ENCODE data around the gene SLC6A19.

SLC6A19 gene

DNA sequence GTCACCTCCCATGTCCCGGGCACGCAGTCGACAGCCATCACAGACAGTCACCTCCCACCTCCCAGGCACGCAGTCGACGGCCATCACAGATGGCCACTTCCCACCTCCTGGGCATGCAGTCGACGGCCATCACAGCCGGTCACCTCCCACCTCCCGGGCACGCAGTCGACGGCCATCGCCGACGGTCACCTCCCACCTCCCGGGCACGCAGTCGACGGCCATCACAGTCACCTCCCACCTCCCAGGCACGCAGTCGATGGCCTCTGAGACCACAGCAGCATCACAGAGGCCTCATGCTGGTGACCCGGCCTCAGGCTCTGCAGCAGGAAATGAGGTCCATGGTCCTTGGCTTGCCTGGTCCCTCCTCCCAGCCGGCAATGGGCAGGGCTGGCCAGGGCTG lies 5.5 kb upstream of the SLC6A19 start:
- DNase-seq (ENCODE audit: low read depth) = no peak

DNA sequence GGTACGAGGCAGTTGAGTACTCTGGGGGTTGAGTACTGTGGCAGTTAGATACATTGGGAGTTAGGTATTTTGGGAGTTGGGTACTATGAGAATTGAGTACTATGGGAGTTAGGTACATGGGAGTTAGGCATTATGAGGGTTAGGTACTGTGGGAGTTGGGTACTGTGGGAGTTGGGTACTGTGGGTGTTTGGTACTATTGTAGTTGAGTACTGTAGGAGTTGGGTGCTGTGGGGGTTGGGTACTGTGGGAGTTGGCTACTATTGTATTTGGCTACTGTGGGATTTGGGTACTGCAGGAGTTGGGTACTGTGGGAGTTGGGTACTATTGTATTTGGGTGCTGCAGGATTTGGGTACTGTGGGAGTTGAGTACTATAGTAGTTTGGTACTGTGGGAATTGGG lies 4.8 kb upstream of the SLC6A19 start:
- DNase-seq (ENCODE audit: low read depth) = no peak

DNA sequence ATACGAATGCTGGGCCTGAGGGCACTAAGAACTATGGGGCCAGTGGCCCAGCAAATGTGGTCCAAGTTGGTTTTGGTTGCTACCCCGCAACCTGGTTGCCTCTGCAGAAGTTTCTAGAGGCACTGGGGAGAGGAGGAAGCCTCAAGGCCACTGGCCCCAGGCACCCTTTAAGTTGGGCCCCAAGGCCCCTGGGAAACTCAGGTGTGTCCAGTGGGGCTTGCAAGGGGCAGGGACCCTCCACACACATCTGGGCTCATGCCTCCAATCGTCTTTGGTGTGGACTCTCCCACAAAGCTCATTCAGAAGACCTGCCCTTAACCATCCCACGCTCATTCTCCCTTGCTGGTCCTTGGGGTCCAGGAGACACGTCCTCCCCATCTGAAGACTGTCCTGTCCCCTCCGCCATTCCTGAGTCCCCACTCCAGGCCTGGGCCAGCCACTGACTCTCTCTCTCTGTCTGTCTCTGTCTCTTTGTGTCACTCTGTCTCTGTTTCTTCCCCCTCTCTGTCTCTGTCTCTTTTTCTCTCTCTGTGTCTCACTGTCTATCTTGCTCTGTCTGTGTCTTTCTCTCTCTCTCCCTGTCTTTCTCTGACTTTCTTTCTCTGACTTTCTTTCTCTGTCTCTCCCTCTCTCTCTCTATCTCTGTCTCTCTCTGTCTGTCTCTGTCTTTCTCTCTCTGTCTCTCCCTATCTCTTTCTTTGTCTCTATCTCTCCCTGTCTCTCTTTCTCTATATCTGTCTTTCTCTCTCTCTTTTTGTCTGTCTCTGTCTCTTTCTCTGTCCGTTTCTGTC lies 3.3 kb upstream of the SLC6A19 start:
- no peak for DNase-seq (ENCODE audit: low read depth)

DNA sequence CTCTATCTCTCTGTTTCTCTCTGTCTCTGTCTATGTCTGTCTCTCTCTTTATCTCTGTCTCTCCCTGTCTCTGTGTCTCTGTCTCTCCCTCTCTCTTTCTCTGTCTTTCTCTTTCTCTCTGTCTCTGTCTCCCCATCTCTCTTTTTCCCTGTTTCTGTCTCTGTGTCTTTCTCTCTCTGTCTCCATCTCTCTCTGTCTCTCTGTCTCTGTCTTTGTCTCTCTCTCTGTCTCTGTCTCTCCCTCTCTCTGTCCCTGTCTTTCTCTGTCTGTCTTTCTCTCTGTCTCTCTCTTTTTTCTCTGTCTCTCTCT lies 2.1 kb upstream of the SLC6A19 start:
- no peak for DNase-seq (ENCODE audit: low read depth)

DNA sequence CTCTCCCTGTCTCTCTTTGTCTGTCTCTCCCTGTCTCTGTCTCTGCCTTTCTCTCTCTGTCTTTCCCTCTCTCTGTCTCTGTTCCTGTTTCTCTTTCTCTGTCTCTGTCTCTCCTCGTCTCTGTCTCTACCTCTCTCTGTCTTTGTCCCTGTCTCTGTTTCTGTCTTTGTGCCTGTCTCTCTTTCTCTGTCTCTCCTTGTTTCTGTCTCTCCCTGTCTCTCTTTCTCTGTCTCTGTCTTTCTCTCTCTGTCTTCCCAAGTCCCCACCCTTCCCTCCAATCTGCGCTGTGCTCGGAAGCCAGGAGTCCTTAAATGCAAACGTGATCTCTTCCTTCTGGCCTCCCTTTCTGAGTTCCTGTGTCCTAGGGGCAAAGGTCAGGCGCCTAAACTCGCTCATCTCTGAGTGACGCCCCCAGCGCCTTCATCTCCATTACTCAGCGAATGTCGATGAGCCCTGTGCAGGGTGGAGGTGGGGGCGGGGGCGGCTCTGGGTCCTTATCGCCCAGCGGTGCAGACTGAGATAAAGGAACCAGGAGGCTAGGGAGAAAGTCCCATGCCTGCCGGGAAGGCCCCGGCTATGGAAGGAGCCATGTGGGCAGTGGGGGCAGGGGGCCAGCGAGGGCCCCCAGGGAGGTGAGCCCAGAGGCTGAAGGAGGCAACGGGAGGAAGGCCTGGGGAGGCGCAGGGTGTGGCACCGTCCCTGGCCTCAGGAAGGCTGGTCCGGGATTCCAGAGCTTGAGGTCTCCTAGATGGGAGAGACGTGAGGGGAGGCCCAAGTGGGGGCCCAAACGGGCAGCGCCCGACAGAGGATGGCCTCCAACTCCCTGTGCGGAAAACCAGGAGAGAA lies 1.5 kb upstream of the SLC6A19 start:
- DNase-seq (ENCODE audit: low read depth) = no peak

DNA sequence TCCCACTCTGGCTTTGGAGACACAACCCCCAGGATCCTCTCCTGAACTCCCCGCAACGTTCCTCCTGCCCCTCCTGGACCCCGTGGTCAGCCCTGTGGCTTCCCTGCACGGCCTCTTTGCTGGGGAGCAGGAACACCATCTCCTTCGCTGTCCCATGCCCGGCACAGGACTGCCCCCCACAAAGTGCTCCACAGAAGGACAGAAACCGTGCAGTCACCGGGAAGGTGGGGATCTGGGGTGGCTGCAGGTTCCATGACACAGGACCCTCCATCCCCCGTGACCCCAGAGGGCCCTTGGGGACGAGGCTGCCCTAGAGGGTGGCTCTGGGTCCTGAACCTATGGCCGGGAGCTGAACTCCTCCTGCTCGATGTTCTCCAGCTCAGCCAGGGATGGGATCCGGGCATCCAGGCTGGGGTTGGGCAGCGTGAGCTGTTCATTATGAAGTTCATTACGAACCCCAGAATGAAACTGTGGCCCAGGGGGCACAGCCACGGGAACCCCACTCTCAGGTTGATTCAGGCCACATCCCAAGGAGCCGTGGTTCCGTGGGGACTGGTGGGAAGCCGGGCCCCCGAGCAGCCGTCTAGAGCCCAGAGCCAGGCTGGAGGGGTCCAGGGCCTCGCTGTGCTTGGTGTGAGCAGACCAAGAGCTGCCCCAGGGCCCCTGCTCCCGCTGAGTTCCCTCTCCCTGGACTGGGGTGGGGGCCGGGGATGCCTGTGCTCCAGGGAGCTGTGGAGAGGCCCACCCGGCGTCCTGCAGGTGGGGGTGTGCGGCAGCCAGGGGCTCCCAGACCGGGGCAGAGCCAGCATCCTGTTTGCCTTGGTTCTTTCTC lies 684 bp upstream of the SLC6A19 start:
- no peak for DNase-seq (ENCODE audit: low read depth)

DNA sequence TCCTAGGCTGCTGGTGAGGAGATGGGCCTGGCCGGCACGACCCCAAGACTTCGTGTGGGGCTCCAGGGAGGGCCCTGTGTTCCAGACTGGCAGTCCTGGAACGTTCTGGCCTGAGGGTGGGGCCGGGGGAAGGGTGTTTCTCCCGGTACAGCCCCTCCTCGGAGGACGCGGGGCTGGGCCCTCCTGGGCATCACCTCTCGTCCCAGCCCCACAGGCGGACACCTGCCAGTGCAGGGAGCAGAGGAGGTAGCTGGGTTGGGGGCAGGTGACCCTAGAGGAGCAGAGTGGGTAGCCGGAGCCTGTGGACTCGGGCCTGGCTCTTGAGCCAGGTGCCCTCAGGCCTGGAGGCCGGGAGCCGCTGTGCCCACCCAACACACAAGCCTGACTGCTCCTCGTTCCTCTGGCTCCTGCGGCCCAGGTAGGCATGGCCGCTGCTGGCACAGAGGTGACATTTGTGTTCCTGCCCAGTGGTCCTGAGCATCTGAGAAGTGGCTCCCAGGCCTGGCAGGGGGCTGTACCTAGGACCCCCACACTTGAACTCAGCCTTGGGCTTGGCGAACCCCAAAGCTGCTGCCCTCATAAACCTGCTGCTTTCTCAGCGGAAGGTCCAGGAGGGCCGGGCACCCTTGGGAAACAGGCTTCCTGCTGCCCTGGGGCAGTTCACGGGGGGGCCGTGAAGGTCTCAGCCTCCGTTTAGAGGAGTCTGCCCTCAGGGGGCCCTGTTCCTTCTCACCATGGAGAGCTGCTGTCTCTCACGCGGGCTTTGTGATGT lies 817 bp downstream of the SLC6A19 start:
- DNase-seq (ENCODE audit: low read depth) = no peak

DNA sequence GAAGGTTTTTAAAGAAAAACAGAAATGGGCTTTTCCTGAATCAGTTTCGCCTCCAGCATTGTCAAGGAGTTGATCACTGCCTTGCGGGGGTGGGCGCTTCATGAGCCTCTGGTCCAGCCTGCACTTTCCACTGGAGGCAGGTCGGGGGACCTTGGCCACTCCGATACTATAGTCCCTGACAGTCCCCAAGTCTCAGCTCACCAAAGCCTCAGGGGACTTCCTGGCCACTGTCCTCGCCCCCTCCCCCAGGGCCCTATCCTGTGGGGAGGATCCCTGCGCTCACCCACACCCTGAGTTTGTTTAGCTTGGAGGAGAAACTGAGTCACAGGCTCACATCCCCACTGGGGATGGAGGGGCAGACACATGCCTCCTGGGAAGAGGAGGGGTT lies 1.4 kb downstream of the SLC6A19 start:
- no peak for DNase-seq (ENCODE audit: low read depth)

DNA sequence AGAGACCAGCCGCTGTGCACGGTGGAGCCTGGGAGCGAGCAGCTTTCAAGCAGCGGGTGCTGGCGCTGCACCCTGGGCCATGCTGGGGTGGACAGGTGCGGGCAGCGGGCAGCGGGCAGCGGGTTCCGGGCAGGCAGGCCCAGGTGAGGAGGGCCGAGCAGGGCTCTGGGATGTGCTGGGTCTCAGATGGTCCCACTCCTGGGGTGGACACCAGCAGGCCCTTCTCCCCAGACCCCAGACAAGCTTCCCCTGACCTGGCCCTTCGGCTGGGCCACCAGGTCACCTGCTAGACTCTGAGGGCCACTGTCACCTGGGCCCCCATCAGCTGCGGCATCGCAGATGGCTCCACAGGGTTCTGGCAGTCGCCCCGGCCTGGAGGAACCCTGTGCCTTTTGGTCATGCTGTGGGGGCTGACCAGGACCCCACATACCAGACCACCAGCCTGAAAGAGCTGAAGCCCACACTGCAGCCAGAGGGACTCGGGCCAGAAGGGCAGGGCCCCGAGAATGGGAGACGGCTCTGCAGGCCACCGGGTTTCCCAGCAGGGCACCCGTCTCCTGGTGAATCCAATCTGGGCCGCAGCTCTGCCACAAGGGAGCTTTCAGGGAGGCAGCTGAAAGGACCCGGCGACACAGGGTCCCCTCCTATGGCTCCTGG lies 2.0 kb downstream of the SLC6A19 start:
- no peak for DNase-seq (ENCODE audit: low read depth)

DNA sequence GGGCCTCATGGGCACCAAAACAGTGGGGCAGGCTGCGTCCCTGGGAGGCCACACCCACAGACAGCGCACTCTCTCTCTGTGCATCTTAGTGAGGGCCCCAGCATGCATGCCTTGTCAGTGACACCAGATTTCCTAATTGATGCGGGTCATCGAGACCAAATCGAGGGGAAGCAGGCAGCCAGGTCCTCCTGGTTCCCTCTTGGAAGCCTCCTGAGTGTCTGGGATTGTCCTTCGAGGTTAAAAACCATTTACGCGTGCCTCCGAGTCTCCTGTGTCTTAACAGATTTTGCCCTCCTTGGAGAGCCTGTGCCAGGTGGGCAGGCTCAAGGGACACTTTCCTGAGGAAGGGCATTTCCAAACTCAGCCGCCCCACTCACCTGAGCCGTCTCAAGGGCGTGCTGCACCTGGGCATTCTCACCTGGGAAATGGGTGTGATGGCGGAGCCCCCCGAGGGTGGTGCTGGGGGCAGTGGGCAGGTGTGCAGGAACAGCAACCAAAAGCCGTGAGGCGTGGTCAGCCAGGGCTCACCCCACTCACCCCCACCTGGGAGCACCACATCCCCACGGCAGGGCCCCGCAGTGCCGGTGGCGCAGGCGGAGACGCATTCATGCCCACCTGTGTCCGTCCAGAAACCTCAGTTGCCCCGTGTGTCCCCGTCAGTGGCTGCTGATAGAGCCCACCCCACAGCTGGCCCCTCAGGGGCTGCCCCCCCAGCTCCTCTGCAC lies 2.7 kb downstream of the SLC6A19 start:
- no peak for DNase-seq (ENCODE audit: low read depth)

DNA sequence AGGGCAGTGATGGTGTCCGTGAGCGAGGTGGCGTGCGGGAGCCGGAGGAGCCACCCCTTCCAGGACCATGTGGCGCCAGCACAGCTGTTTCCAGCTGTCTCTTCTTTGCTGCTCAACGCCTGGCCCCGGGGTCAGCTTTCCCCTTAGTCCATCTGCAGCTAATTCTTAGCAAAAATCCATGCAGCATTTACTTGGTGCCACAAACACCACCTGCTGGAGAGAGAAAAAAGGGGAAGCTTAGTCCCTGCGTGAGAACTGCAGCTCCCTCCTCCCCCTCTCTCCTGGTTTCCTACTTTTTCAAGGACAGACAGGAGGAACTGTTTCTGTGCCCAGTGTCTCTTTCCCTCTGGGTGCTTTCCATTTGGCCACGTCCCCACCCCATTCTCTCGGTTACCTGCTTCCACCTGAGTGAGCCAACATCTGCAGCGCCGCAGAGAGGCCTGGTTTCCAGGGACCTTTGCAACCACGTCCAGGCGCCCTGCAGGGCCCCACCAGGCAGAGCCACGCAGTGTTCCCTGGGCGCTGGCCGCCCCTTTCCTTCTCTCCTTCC lies 3.4 kb downstream of the SLC6A19 start:
- no peak for DNase-seq (ENCODE audit: low read depth)

DNA sequence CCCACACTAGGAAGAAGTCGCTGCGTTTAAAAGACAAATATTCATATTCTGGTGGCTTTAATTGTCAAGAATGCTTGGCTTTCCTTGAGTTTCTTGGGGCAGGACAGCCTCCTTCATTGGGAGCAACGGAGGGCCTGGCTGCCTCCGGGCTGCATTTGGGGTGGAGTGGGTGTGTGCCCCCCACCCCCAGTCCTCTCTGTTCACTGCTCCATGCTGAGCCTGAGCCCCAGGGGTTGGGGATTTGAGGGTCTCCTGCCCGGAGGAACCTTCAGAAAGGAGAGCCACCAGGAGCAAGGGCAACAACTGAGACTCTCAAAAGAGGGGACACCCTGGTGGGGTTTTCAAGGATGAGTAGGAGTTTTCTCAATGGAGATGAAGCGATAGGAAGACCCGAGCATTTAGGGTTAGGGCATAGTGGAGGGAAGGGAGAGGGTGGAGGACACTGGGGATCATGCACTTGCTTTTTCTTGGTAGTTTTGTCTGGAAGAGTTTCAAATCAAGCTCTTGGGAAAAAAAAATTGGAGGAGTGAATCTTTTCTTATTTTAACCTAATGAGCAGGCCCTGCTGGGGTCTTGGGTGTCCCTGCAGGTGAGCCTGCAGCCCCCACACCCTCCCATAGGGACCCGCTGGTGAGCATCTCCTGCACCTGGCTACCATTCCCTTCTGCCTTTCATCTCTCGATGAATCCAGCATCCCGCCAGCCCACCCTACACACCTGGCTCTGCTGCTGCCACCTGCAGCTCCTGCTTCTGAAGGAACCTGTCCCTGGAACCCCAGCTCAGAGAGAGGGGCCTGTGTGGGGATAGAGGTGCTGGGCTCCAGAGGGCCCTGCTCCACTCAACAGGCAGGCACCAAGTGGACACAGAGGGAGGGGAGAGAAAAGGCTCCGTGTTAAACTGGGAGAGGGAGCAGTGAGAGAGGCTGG lies 4.1 kb downstream of the SLC6A19 start:
- DNase-seq (ENCODE audit: low read depth) = no peak

DNA sequence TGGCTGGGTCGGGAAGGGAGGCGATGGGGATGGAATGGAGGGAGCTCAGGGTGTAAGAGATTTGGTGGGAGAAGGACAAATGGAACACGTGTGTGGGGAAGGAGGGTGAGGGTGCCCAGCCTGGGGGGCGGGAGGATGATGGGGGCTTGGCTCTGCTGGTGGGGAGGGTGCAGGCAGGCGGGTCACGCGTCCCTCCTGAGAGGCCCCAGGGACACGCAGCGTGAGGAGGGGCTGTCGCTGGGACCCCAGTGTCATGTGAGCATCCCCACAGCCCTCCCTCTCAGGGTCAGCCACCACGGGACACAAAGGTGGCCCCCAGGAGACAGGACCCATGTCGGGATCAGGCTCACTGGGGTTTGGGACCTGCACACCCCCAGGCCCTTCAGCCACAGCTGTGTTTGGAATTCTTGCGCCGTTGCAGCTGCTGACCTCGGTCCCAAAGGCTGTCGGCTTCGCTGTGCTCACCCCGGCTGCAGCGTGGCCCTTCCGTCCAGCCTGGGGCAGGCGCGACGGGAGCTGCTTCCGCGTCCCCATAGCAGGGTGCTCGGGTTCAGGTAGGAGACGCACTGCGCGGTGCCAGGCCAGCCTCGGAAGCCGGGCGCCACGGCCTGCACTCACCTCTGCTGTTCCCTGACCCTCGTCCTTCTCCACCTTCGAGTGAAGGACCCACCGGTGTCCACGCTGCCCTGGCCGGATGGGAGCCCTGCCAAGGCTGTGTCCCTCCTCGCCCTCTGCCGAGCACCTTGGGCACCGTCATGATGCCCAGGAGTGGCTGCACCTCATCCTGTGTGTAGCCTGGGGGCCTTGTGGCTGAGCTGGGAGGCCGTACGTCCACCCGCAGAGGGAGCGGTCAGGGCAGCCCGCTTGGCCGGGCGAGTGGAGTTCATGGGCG lies 5.4 kb downstream of the SLC6A19 start:
- DNase-seq (ENCODE audit: low read depth) = no peak

DNA sequence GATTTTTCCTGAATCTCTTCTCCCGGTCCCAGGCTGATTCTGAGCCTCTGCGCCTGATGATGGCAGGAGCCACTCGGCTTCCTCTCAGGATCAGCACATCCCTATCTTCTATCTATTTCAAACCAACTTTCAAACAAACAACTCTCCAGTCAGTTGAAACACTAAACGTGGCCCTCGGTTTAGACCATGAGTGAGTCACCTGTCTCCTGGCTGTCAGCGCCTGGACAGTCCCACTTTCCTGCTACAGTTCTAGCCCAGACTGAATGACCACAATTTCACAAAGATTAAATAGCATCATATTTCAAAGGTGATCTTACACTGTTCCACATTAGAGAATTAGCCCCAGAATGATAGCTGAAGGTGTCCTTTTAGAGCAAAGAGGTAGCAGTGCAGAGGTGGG lies 6.2 kb downstream of the SLC6A19 start:
- DNase-seq (ENCODE audit: low read depth) = no peak

DNA sequence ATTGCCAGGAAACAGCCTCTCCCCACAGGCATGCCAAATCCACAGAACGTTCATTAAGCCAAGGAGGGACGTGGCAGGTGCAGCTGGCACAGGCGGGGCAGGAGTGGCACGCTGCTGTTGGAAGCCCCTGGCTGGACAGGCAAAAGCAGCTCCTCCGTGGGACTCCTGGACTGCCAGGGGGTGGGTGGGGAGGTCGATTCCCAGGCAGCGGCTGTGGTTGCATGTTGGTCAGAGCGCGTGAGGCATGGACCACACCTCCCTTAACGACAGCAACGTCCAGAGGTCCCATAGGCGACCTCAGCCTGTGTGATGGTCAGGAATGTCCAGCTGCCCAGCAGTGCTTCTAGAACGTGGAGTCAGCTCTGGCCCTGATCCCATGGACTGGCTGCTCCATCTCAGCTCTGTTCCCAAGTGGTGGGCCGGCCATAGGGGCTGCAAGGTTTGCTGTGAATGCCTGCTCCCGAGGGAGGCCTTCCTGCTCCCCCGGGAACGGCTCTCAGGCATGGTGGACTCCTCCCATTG lies 6.9 kb downstream of the SLC6A19 start:
- no peak for DNase-seq (ENCODE audit: low read depth)

DNA sequence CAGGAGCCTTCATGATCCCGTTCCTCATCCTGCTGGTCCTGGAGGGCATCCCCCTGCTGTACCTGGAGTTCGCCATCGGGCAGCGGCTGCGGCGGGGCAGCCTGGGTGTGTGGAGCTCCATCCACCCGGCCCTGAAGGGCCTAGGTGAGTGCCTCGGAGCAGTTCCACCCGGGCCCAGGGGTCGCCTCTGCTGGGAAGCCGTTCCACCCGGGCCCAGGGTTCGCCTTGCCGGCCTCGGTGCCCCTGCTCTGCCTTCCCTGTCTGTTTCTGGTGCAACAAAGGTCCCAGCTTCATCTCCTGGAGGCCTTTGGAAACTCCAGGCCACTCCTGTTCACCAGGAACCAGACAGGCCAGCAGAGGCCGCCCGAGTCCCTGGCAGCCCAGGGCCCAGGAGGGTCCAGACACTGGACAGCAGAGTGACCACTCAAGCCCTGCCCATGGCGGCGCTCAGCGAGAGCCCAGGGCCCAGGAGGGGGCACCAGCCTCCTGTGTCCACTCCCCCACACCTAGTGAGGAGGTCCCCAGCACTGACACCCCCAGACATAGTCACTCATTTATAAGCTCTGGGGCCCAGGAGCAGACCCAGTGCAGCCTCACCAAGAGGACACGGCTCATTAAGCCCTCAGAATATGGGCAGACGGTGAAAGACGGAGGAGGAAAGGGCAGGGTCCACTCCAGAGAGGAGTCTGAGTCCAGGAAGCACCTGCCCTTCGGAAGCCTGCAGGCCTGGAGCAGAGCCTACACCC lies 7.5 kb downstream of the SLC6A19 start:
- no peak for DNase-seq (ENCODE audit: low read depth)

DNA sequence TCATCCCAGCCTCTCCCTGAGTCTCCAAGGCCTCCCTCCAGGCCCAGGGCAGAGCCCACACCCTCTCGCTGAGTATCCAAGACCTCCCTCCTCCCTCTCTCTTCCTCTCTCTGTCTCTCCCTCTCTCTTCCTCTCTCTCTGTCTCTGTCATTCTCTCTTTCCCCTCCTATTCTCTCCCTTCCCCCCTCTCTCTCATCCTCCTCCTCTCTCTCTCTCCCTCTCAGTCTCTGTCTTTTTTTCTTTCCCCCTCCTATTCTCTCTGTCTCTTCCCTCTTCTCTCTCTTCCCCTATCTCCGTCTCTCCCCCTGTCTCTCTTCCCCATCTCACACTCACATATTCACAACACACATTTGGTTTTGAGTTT lies 8.1 kb downstream of the SLC6A19 start:
- DNase-seq (ENCODE audit: low read depth) = no peak
